Measurements from ENCODE around the gene KY.

The KY gene

DNA sequence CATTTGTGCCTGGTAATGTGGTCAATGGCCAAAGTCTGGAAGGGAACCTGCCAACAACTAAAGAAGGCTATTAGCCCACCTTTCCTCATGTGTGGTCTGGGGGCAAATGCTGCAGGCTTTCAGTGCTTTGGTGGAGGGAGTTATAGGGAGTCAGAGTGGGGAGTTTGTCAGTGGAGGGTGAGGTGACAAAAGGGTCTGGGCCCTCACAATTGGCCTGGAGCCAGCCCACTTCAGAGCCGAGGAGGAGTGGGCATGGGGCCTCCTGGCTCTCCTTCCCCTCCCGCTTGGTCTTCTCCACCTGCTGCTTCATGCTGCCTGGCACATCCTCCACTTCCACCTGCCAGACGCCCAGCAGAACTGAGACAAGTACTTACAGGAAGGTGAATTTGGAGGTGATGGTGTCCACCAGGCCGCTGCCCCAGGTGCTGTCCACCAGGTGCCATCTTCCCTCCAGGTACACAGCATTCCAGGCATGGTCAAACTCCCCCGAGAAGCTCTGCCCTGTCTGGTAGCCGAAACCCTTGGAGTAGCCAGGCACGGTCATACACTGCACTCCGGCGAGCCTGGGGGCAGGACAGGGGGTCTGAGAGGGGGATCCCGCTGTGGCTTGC is 40.9 kb downstream of the KY start:
- DNase-seq (ENCODE audit: low read depth), result no peak
- TF ChIP-seq, protein P1, sequence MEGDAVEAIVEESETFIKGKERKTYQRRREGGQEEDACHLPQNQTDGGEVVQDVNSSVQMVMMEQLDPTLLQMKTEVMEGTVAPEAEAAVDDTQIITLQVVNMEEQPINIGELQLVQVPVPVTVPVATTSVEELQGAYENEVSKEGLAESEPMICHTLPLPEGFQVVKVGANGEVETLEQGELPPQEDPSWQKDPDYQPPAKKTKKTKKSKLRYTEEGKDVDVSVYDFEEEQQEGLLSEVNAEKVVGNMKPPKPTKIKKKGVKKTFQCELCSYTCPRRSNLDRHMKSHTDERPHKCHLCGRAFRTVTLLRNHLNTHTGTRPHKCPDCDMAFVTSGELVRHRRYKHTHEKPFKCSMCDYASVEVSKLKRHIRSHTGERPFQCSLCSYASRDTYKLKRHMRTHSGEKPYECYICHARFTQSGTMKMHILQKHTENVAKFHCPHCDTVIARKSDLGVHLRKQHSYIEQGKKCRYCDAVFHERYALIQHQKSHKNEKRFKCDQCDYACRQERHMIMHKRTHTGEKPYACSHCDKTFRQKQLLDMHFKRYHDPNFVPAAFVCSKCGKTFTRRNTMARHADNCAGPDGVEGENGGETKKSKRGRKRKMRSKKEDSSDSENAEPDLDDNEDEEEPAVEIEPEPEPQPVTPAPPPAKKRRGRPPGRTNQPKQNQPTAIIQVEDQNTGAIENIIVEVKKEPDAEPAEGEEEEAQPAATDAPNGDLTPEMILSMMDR (IDR thresholded peaks at IDR 0.05; ENCODE audit: control insufficient read depth, extremely low read depth, insufficient read depth), result no peak
- no peak overlapping the region for H3K4me3 ChIP-seq (ENCODE audit: low read depth, low read length)

DNA sequence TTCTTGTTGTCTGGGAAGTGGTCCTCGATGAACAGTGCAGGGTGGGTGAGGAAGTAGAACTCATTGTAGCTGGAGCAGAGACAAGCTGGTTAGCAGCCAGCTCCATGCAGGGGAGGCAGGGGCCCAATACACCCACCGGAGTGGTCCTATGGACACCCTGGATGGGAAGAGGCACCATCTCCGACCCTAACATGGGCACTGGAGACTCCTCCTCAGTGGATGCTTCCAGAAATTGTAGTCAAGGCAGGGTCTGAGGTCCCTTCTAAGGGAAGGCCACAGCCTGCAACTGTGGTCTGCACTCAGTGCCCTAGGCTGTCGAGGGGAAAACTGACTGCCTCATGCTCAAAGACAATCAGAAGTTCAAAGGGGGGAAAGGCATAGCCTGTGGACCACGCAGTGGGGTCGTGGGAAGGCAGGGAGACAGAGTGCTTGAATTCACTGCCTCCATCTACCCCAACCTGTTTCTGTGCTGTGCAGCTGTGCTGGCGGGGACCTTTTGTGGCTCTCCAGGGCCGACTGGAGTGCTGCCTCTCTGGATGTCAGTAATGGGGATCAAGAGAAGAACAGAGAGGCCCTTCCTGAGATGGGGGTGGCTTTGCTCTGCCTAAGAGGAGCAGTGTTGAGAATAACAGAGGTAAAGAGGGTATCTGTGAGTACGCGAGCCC is 41.9 kb downstream of the KY start:
- H3K4me3 ChIP-seq (ENCODE audit: low read depth, low read length), result no peak overlapping the region
- TF ChIP-seq, protein P1 (IDR thresholded peaks at IDR 0.05; ENCODE audit: control insufficient read depth, extremely low read depth, insufficient read depth), result no peak
- DNase-seq (ENCODE audit: low read depth), result no peak

DNA sequence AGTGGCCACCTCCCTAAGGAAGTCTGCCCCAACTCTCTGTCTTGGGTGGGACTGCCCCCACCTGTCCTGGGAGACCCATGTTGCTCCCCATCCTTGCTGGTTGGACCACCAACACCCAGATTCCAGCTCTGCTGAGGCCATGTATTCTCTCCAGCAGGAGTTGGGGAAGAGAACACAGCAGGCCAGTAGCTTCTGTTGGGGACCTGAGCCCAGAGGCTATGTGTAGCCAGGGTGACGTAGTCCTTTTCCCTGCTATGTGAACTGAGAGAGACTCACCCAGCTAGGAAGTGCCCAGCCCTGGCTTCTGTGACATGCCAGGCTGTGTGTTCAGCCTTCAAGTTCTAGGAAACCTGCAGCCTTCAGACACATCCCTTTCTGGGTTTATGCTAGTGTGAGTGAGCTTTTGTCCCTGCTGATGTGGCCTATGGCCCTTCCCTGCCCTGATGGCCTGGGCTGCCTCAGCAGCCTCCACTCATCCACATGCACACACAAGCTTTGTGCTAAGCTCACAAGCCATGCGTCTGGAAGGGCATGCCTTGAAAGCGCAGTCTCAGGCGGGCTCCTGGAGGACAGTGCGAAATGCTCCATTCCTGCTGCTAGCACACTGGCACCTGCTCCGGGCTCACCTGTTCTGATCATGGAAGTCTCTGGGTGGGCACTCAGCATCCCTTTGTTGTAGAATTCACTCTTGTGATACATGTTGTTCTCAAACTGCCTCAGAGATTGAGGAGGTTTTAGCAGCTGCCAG is 42.6 kb downstream of the KY start:
- TF ChIP-seq, protein P1 (IDR thresholded peaks at IDR 0.05; ENCODE audit: control insufficient read depth, extremely low read depth, insufficient read depth), result no peak
- H3K4me3 ChIP-seq (ENCODE audit: low read depth, low read length), result no peak overlapping the region
- no peak for DNase-seq (ENCODE audit: low read depth)

DNA sequence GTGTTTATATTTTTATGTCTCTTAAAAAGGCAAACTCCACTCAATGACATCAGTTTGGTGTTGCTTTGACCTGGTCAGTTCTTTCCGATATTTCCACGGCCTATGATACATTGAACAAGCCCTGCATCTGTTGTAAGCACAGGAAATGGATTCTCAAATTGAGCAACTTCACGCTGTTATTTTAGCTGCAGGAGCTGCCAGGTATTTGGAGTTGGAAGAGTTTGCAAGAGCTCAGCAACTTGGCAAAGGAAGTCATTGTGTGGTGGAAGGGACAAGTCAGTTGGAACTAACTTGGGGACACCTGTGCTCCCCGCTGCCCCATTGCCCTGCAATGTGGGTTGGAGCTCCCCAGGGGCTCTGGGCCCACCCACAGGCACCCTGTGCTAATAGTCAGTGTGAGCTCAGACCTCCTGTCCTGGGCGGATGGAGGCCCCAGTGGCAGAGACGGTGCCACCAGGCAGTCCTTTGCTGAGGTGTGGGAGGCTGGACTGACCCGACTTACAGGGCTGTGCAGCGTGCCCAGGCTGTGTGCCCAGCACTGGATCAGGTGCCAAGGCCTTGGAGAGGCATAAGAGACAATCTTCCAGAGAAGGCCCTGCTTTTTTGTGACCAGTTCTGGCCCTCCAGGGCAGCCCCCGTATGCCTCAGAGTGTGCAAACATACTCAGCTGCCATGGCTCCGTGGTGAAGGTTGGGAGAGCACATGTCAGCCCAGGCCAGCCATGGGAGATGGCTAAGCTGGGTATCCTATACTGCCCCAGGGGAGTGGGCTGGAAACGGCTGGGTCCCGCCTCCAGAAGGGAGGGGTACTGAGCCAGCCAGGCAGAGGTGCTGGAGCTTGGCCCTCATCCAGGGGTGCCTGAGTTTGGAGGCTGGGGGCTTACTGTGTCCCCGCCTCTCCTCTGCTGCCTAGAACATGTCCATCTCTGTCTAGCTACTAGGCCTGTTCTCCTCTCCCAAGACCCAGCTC is 43.5 kb downstream of the KY start:
- no peak for DNase-seq (ENCODE audit: low read depth)
- no peak overlapping the region for H3K4me3 ChIP-seq (ENCODE audit: low read depth, low read length)
- TF ChIP-seq, protein P1 (IDR thresholded peaks at IDR 0.05; ENCODE audit: control insufficient read depth, extremely low read depth, insufficient read depth), result no peak

DNA sequence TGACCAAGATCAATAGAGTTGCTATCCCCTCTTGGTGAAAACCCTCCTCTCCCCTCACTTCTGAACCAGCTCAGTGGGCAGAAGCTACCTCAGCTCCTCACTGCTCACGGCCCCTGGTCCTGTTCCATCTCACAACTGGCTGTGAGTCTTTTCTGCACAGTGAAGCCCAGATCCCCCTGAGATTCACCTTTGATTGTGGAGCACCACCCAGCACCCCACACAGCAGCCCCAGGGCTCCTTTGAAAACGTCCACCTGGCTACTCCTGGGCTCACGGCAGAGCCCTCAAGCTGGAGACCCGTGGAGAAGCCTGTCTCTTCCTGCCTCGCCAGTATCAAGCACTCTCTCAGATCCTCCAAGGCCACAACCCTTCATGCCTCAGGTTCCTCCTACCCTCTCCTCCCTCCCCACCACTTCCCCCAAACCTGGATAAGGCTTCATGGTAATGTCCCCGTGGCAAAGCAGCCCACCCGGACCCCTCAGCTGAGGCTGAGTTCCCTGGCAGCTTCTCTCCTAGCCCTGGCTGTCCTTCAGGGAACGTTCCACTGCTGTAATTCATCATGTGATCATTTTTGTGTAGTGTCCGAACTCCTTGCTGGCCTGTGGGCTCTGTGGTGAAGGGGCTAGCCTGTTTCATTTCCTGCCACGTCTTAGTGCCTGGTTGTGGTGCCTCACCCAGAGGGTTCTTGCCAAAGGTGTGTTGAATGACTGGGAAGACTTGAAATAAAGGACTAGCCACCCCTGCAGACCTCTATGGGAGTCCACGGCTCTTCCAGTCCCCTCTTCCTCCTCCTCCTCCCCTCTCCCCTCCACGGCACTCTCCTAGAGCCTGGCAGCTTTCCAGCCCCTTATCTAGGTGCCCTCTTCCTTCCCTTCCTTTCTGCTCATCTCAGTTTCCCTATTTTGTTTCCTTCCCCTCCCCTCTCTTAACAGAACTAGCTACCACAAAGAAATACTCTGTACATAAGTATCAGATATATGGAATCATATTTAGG is 44.5 kb downstream of the KY start:
- no peak for DNase-seq (ENCODE audit: low read depth)
- no peak overlapping the region for H3K4me3 ChIP-seq (ENCODE audit: low read depth, low read length)
- TF ChIP-seq, protein P1 (IDR thresholded peaks at IDR 0.05; ENCODE audit: control insufficient read depth, extremely low read depth, insufficient read depth), result no peak

Measured in LNCaP clone FGC (cell line).